HG03108 (cell line): ENCODE measurements around the gene ADGRG4.
"Not testable (repeated sequence)": the region's sequence is repeated elsewhere in the genome, so short reads cannot be mapped to it uniquely, and the experiment has no call there.

ENCODE experiments used
- ATAC-seq: cut with Tn5 transposase; IDR thresholded peaks from one replicate; pipeline ENCODE4 v1.9.1; 2021; ENCODE audit warnings: moderate library complexity; ENCODE audit not compliant: unreplicated experiment

ADGRG4 gene

GRCh38 chrX:136380010-136380769 lies 79.4 kb downstream of the ADGRG4 start:
- ATAC-seq: no peak

DNA sequence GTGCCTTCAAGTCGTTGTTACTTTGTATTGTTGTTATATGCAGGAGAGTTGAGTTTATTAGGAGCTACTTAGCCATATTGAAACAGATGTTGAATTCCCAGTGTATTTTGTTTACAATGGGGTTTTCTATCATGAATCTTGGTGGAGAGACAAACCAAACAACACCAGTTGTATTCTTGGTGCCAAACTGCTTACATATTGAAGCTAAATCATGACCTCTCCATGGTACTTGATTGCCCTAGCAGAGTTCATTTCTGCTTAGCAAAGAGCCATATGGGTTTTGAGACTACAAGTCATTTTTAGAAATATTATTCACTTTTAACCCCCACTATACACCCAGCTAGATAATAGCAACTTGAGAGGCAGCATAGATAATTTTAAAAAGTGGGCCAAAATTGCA lies 85.4 kb downstream of the ADGRG4 start:
- ATAC-seq: no peak

GRCh38 chrX:136386826-136387225 lies 86.1 kb downstream of the ADGRG4 start:
- ATAC-seq: no peak

DNA sequence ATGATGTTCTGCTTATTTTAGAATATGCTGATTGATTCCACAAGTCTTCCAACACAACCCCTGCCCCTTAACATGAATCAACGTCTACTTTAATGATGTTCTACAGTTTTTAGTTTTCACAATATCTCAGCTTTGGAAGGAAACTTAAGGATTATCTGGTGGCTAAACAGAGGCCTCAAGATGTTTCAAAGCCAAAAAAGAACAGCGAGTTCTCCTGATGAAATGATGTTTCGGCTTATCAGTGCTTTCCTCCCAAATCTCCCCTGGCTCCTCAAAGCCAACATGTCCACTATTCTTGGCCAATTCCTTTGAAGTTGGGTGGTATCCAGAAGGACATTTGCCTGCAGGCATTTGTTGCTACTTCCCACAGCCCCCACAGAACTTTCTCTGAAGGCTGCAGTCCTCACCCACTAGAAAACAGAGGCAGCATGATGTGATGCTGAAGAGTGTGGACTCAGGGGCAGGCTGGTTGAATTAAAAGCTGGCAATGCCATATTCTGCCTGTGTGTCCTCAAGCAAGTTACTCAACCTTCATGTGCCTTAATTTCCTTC lies 87.3 kb downstream of the ADGRG4 start:
- no peak for ATAC-seq

GRCh38 chrX:136390921-136391320 lies 90.2 kb downstream of the ADGRG4 start:
- ATAC-seq: no peak

- ATAC-seq: no peak
Observed at GRCh38 chrX:136395271-136395670, 94.5 kb downstream of the ADGRG4 start.

DNA sequence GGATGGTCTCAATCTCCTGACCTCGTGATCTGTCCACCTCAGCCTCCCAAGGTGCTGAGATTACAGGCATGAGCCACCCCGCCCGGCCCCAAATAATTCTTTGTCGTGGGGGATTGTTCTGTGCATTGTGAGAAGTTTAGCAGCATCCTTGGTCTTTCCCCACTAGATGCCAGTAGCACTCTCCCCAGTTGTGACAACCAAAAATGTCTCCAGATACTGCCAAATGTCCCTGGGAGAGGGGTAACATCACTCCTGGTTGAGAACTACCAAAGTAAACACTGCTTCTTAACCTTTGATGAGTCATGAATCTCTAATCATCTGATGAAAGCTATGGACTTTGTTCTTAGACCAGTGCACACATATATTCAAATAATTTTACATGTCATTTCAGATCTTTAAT lies 96.2 kb downstream of the ADGRG4 start:
- no peak for ATAC-seq

DNA sequence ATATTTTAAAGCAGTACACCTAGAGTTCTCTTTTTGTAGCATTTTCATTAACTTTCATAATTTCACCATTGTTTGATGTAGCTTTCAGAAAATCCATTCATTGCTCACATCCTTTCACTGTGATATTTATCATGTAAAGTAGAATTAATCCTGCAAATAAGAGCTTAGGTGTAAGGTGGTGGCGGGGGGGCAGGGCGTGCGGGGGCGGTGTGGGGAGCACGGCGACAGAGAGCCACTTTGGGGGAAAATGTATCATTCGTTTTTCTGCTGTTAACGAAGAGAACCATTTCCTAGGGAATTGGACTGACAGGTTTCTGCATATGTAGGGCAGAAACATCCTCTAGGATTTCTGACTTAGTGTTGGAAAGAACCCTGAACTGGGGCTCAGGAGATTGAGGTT lies 104.4 kb downstream of the ADGRG4 start:
- no peak for ATAC-seq

- no peak for ATAC-seq
Observed at GRCh38 chrX:136417806-136418205, 117.0 kb downstream of the ADGRG4 start.

GRCh38 chrX:136421338-136421737 lies 120.6 kb downstream of the ADGRG4 start:
- no peak for ATAC-seq

DNA sequence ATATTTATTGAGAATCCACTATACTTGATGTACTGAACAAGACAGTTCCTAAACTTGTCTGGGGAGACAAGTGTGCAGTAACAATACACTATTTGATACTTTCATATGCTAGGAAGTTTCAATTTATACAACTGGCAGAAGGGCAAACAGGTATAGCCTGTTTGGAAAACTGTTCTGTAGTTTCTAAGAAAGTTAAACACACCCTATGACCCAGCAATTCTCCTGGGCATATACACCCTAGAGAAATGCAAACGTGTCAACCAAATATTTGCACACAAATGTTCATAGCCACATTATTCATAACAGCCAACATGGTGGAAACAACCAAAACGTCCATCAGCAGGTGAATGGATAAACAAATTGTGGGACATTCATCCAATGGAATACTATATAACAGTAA lies 123.0 kb downstream of the ADGRG4 start:
- no peak for ATAC-seq

DNA sequence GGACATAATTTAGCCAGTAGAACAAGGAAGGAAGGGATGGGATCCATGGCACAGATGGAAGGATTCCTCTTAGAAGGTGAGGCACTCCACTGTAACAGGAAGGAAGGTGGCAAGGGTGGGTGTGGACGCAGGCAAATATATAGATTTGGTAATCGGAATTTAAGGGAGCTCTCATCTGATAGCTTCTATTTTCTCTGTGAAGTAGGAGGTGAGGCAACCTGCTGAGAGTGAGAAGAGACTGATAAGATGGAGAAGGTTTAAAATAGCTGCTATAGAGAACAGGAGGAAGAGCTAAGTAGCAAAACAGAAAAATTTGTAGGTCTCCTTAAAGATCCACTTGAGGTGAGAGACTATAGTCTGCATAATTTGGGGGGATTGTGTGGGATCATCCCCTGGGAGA lies 125.2 kb downstream of the ADGRG4 start:
- no peak for ATAC-seq

GRCh38 chrX:136431625-136432024 lies 130.9 kb downstream of the ADGRG4 start:
- no peak for ATAC-seq

DNA sequence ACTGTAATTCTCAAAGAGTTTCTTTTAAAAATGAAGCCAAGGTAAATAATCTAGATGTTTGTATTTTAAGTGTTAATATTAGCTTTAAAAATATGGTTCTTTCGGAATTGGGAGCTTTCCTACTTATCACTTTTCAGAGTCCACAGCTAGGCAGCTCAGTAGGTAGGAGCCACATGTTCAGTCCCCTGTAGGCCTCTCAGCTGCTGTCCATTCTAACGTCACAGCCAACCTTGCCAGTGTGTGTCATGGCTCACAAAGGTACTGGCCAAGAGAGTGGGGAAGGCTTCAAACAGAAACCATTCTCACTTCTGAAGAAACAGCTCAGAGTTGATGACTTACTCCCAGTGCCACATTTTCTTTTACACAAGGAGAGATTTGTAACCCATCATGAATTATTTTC lies 137.0 kb downstream of the ADGRG4 start:
- ATAC-seq: no peak

- no peak for ATAC-seq
Observed at GRCh38 chrX:136438192-136438591, 137.4 kb downstream of the ADGRG4 start.

DNA sequence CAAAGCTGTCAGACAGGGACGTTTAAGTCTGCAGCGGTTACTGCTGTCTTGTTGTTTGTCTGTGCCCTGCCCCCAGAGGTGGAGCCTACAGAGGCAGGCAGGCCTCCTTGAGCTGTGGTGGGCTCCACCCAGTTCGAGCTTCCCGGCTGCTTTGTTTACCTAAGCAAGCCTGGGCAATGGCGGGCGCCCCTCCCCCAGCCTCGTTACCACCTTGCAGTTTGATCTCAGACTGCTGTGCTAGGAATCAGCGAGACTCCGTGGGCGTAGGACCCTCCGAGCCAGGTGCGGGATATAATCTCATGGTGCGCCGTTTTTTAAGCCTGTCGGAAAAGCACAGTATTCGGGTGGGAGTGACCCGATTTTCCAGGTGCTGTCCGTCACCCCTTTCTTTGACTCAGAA lies 144.9 kb downstream of the ADGRG4 start:
- not testable (repeated sequence) for ATAC-seq

DNA sequence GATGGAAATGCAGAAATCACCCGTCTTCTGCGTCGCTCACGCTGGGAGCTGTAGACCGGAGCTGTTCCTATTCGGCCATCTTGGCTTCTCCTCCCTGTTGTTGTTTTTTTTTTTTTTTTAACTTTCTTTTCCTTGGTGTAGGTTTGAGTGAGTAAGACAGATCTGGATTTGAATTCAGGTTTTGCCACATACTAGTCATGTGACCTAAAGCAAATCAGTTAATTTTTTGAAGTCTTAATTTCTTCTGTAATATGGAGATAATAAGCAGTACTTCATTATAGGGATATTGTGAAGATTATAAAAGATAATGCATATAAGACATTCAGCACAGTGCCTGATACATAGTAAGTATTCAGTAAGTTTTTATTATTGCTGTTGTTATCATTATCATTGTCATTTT lies 145.4 kb downstream of the ADGRG4 start:
- no peak for ATAC-seq

DNA sequence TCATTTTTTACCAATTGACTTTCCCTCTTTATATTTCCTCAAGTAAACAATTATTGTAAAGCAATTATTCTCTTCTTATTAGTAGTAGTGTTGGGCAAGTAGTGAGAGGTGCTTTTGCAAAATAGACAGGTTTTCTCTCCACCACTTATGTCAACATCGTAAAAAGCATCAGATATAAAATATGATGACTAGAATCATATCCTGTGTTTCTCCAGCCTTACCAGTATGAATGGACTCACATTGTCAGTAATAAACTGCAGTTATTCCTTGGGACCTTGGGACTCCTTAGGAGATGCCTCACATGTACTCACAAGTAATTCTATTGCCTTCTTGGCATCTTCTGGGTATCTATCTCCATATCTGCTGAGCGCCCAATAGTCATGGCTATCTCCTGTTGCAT lies 146.5 kb downstream of the ADGRG4 start:
- no peak for ATAC-seq

- ATAC-seq: no peak
Observed at GRCh38 chrX:136447968-136448367, 147.2 kb downstream of the ADGRG4 start.

GRCh38 chrX:136450050-136450830 lies 149.5 kb downstream of the ADGRG4 start:
- ATAC-seq: no peak

DNA sequence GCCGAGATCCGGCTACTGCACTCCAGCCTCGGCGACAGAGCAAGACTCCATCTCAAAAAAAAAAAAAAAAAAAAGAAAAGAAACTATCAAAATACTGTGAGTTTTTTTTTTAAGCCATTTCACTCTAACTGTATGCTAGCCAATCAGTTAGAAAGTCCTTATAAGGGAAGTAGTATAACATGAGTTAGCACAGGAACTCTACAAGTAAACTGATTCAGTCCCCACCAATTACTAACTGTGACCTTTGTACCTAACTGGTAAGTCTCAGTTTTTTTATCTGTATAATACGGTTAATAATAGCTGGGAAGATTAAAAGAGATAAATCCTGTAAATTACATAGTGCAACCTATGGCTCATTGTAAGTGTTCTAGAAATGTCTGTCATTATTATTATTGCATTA lies 151.9 kb downstream of the ADGRG4 start:
- ATAC-seq: no peak

DNA sequence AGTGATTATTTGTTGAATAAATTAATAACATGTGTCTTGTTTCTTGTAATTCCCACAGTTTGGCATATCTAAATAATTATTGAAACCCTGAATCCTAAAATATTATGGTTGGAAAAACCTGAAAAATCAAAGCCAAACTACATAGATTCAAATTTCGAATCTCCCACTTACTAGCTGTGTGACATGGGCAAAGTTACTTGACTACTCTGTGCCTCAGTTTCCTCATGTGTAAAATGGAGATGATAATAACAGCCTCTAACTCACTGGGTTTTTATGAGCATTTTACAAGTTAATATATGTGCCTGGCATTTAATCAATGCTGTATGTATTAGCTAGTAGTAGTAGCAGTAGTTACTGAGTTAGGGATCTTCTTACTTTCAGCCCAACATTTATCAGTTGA lies 152.4 kb downstream of the ADGRG4 start:
- ATAC-seq: no peak
